Trophoblast cell (in vitro differentiated cells and primary cell): ENCODE data around the gene NXPE1.

Experiments
- DNase-seq, 2 donors: peaks; one replicate each; pipeline ENCODE4 v3.0.0-alpha.2; 2016
- H2AFZ ChIP-seq: 2 replicates; pipeline ENCODE4 v1.6.1; 2013; ENCODE audit warnings: low read length, moderate library complexity, mild to moderate bottlenecking; ENCODE audit not compliant: insufficient read depth, poor library complexity
- H2AK5ac ChIP-seq: 2 replicates; pipeline ENCODE4 v1.6.1; 2013; ENCODE audit warnings: mild to moderate bottlenecking, low read length
- H2BK120ac ChIP-seq: 2 replicates; pipeline ENCODE4 v1.6.1; 2013; ENCODE audit warnings: low read length, mild to moderate bottlenecking, moderate library complexity; ENCODE audit not compliant: insufficient read depth, poor library complexity
- H2BK12ac ChIP-seq: 2 replicates; pipeline ENCODE4 v1.6.1; 2013; ENCODE audit warnings: mild to moderate bottlenecking, low read length, moderate library complexity
- H2BK5ac ChIP-seq: 2 replicates; pipeline ENCODE4 v1.6.1; 2013; ENCODE audit warnings: low read length, low read depth, moderate library complexity, mild to moderate bottlenecking; ENCODE audit not compliant: poor library complexity
- H3K14ac ChIP-seq: 2 replicates; pipeline ENCODE4 v1.6.1; 2013; ENCODE audit warnings: mild to moderate bottlenecking, low read length
- H3K18ac ChIP-seq: 2 replicates; pipeline ENCODE4 v1.6.1; 2013; ENCODE audit warnings: mild to moderate bottlenecking, low read length
- H3K23ac ChIP-seq: 2 replicates; pipeline ENCODE4 v1.6.1; 2013; ENCODE audit warnings: low read length
- H3K27ac ChIP-seq: 2 replicates; pipeline ENCODE4 v1.5.1; 2013; ENCODE audit warnings: low read depth, mild to moderate bottlenecking, inconsistent platforms, low read length, moderate library complexity
- H3K27me3 ChIP-seq: 2 replicates; pipeline ENCODE4 v1.6.1; 2013; ENCODE audit warnings: inconsistent platforms, mild to moderate bottlenecking, low read length, moderate library complexity; ENCODE audit not compliant: insufficient read depth
- H3K36me3 ChIP-seq, 2 experiments: 1 replicate in 1 of 2; 2 replicates in 1 of 2; pipeline ENCODE4 v1.6.1; 2013; ENCODE audit warnings: low read length in 2 of 2, mild to moderate bottlenecking in 2 of 2, moderate library complexity in 1 of 2; ENCODE audit not compliant: insufficient read depth in 2 of 2, control insufficient read depth in 1 of 2
- H3K4ac ChIP-seq: 2 replicates; pipeline ENCODE4 v1.6.1; 2013; ENCODE audit warnings: low read depth, mild to moderate bottlenecking, low read length, moderate library complexity
- H3K4me1 ChIP-seq, 2 experiments: 1 replicate in 1 of 2; 2 replicates in 1 of 2; pipeline ENCODE4 v1.6.1; 2013; ENCODE audit warnings: low read length in 2 of 2, mild to moderate bottlenecking in 2 of 2, moderate library complexity in 1 of 2; ENCODE audit not compliant: insufficient read depth in 2 of 2, control insufficient read depth in 1 of 2
- H3K4me2 ChIP-seq: 2 replicates; pipeline ENCODE4 v1.6.1; 2013; ENCODE audit warnings: inconsistent platforms, mild to moderate bottlenecking, low read length, moderate library complexity
- H3K4me3 ChIP-seq: 2 replicates; pipeline ENCODE4 v1.5.1; 2013; ENCODE audit warnings: mild to moderate bottlenecking, low read depth, low read length, inconsistent platforms
- H3K79me1 ChIP-seq: one replicate; pipeline ENCODE4 v1.6.1; 2013; ENCODE audit warnings: low read length
- H3K79me2 ChIP-seq: 2 replicates; pipeline ENCODE4 v1.6.1; 2013; ENCODE audit warnings: low read length, mild to moderate bottlenecking; ENCODE audit not compliant: control insufficient read depth, insufficient read depth, poor library complexity
- H3K9ac ChIP-seq: 2 replicates; pipeline ENCODE4 v1.6.1; 2013; ENCODE audit warnings: mild to moderate bottlenecking, low read length
- H3K9me3 ChIP-seq: 2 replicates; pipeline ENCODE4 v1.6.1; 2013; ENCODE audit warnings: low read depth, mild to moderate bottlenecking, control low read depth, inconsistent platforms, low read length; ENCODE audit not compliant: insufficient read depth
- H4K12ac ChIP-seq: 2 replicates; pipeline ENCODE4 v1.6.1; 2013; ENCODE audit warnings: low read depth, mild to moderate bottlenecking, low read length, moderate library complexity
- H4K8ac ChIP-seq: 2 replicates; pipeline ENCODE4 v1.6.1; 2013; ENCODE audit warnings: low read depth, mild to moderate bottlenecking, low read length, moderate library complexity
- H4K91ac ChIP-seq: one replicate; pipeline ENCODE4 v1.6.1; 2013; ENCODE audit warnings: low read depth, mild to moderate bottlenecking, low read length, moderate library complexity
- WGBS: extraction: QIAGEN DNeasy Blood & Tissue Kit; methylation state at CpG from one replicate; pipeline ENCODE4 v1.1.7; 2013; ENCODE audit warnings: missing lambda C conversion rate; ENCODE audit not compliant: insufficient read length, insufficient coverage; ENCODE audit errors: extremely low coverage; 5-methylcytosine and 5-hydroxymethylcytosine counted together

Gene NXPE1

DNA sequence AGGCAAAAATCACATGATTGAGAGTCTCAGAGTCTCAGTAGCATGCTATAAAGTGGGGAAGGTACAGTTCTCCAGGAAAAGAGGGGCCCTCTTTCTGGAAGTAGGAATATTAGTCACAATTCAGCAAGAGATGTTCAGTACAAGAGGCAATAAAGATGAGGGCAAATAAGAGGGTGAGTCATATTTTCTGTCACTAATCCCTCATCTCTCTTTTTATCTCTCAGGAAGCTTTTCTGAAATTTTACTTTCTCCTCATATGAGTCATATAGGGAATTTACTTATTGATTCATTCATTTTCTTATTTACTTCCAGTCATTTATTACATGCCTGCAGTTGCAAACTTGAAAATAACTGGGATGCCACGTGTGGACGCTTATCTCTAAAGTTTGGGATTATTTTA, 3.4 kb upstream of the NXPE1 start:
- no peak overlapping the region for H3K4me3 ChIP-seq
- no peak overlapping the region for H3K4ac ChIP-seq
- H2BK120ac ChIP-seq, result no peak overlapping the region
- H3K4me1 ChIP-seq, result peaks cover 0 to 2% of the 10 kb centered on the region in 2 experiments
- no peak overlapping the region for H4K8ac ChIP-seq
- no peaks in the 10 kb centered on the region for H3K79me2 ChIP-seq
- no peak overlapping the region for H2BK5ac ChIP-seq
- H3K4me2 ChIP-seq, result no peak overlapping the region
- no peaks in the 10 kb centered on the region for H3K27me3 ChIP-seq
- no peak overlapping the region for H3K23ac ChIP-seq
- no peak overlapping the region for H3K27ac ChIP-seq
- H3K9ac ChIP-seq, result no peak overlapping the region
- no peaks in the 10 kb centered on the region for H3K79me1 ChIP-seq
- H3K36me3 ChIP-seq, result no peaks in the 10 kb centered on the region
- no peak overlapping the region for H4K91ac ChIP-seq
- no peak overlapping the region for H2BK12ac ChIP-seq
- no peak overlapping the region for H2AK5ac ChIP-seq
- WGBS, result no CpG with 5 or more reads among the region's 2 CpGs
- H3K18ac ChIP-seq, result no peak overlapping the region
- H2AFZ ChIP-seq, result no peak overlapping the region
- no peaks in the 10 kb centered on the region for H3K9me3 ChIP-seq
- no peak overlapping the region for H4K12ac ChIP-seq
- DNase-seq, result peak in 1 of 2 donors; percentile 16
- no peak overlapping the region for H3K14ac ChIP-seq

DNA sequence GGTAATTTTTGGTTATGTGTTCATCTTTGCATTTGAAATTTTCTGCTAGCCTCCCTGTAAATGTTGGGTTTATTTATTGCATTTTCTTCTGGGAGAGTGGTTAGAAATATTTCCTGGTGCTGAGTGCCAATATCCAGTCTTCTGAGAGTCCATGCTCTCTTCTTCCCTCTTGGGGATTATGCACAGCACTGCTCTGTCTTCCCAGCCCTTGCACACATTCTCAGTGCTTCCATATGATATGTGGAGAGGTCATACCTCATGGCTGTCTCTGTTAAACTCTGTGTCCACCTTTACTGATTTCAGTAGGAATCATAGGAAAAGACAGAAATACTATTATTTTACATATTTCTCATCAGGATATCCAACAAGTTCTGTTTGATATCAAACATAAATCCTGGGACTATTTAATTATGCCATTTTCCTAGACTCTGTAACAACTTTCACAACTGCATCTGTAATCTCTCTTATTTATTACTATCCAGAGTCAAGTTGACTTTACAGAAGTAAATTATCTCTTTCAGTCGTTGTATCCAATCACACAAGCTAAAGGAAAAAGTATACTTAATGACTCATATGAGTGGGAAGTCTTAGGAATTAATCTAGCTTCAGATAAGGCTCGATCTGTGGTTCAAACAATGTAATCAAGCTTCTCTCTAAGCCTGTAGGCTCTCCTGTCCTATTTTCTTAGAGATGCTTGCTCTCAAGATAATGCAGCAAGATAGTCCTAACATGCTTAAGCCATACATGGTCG, 2.7 kb upstream of the NXPE1 start:
- no peaks in the 10 kb centered on the region for H3K79me2 ChIP-seq
- no peak overlapping the region for H2BK120ac ChIP-seq
- H3K27me3 ChIP-seq, result no peaks in the 10 kb centered on the region
- H3K27ac ChIP-seq, result no peak overlapping the region
- no peak overlapping the region for H3K18ac ChIP-seq
- no peak overlapping the region for H3K23ac ChIP-seq
- no peak overlapping the region for H4K12ac ChIP-seq
- no peaks in the 10 kb centered on the region for H3K79me1 ChIP-seq
- H2AFZ ChIP-seq, result no peak overlapping the region
- no peak overlapping the region for H2BK12ac ChIP-seq
- H3K4me1 ChIP-seq, result peaks cover 0 to 2% of the 10 kb centered on the region in 2 experiments
- H3K9me3 ChIP-seq, result no peaks in the 10 kb centered on the region
- H3K4me2 ChIP-seq, result no peak overlapping the region
- H3K9ac ChIP-seq, result no peak overlapping the region
- no peak overlapping the region for H4K91ac ChIP-seq
- no peak overlapping the region for H3K4ac ChIP-seq
- H3K4me3 ChIP-seq, result no peak overlapping the region
- no peak overlapping the region for H3K14ac ChIP-seq
- no peak overlapping the region for H2BK5ac ChIP-seq
- H4K8ac ChIP-seq, result no peak overlapping the region
- no CpG with 5 or more reads among the region's 3 CpGs for WGBS
- H2AK5ac ChIP-seq, result no peak overlapping the region
- H3K36me3 ChIP-seq, result no peaks in the 10 kb centered on the region
- DNase-seq, result no peak

DNA sequence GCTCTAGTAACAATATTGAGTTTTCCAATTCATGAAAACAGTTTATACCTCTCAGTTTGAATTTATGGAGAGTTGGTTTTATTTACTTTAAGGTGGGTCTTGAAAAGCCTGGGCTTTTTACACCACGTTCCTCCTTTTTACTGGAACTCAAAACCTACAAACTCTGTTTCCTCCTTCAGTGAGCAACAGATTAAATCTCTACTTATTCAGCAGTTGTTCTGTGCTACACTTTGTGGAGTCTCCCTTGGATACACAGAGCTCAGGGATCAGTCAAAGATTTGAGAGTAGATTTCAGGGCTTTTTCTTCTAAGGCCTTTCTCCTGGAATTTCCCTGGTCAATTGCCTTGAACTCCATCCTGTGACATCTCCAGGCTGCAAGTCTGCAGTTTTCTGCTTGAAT, 3.5 kb downstream of the NXPE1 start:
- Histone ChIP-seq H3K4me1 (no peaks in the 10 kb centered on the region), H4K12ac (no peak overlapping the region), H3K36me3 (no peaks in the 10 kb centered on the region), H2BK12ac (no peak overlapping the region), H3K14ac (no peak overlapping the region), H2AK5ac (no peak overlapping the region), H3K27ac (no peak overlapping the region), H3K18ac (no peak overlapping the region), H4K8ac (no peak overlapping the region), H3K9ac (no peak overlapping the region), H2AFZ (no peak overlapping the region), H3K79me2 (no peaks in the 10 kb centered on the region), H3K4me2 (no peak overlapping the region), H2BK5ac (no peak overlapping the region), H3K4me3 (no peak overlapping the region), H3K9me3 (no peaks in the 10 kb centered on the region), H2BK120ac (no peak overlapping the region), H4K91ac (no peak overlapping the region), H3K27me3 (no peaks in the 10 kb centered on the region), H3K23ac (no peak overlapping the region), H3K79me1 (no peaks in the 10 kb centered on the region), H3K4ac (no peak overlapping the region)
- no CpG with 5 or more reads among the region's 1 CpG for WGBS
- DNase-seq, result no peak

DNA sequence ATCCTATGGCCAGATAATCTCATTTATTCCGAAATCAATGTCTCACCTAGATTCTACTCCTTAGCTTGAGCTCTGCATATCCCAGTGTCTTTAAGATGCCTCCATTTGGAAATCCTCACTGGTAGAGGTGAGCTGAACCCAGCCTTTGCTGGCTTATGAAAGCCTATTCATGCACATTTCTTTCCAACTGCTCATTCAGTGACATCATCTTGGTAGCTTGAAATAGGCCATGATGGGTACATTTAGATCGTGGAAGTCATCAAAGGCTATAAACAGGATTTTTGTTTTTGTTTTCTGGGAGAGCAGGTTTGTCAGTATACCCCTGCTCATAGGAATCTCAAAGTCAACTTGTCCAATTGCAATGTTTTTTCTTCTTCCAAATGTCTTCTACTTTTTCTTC, 6.0 kb downstream of the NXPE1 start:
- Histone ChIP-seq H2AK5ac (no peak overlapping the region), H3K27ac (no peak overlapping the region), H2BK120ac (no peak overlapping the region), H3K18ac (no peak overlapping the region), H3K9me3 (no peaks in the 10 kb centered on the region), H3K79me1 (no peaks in the 10 kb centered on the region), H2BK12ac (no peak overlapping the region), H4K91ac (no peak overlapping the region), H3K27me3 (no peaks in the 10 kb centered on the region), H2AFZ (no peak overlapping the region), H3K4me3 (no peak overlapping the region), H3K36me3 (no peaks in the 10 kb centered on the region), H3K79me2 (no peaks in the 10 kb centered on the region), H3K14ac (no peak overlapping the region), H2BK5ac (no peak overlapping the region), H3K4me1 (no peaks in the 10 kb centered on the region), H3K23ac (no peak overlapping the region), H3K4ac (no peak overlapping the region), H3K4me2 (no peak overlapping the region), H4K8ac (no peak overlapping the region), H4K12ac (no peak overlapping the region), H3K9ac (no peak overlapping the region)
- no CpG with 5 or more reads among the region's 2 CpGs for WGBS
- peak; percentile 45 to 76 for DNase-seq
